ENCODE data around the gene SEMA4D. TPM values are rescaled to one million over a fixed set of nuclear protein-coding genes. Genes with fewer than 3 reads are reported as not detected.
A peak's percentile ranks its signal among the peaks of the same experiment; 100 is the strongest.

SEMA4D gene
- total RNA-seq, 1 donor from 2014 or later = 368 TPM

DNA sequence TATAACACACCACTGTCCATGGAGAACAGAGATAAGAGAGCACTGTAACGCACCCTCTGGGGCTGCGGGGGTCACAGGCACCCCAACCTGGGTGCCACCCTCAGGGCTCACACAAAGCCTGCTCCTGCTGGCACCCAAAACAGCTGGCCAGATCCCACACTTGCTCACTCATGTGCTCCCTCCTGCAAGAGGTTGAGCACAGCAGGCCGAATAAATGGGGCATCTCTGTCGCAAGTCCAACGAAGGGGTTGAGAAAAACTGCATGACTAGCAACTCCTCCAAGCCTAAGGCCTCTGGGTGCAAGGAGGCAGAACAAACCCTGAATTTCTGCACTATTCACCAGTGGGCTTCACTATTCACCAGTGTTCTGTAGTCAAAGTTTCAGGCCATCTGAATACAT is 99.3 kb downstream of the SEMA4D start:
- Mint-ChIP-seq H3K36me3 (ENCODE audit: low read depth) (peaks cover 79% of the 10 kb centered on the region), H3K27me3 (no peaks in the 10 kb centered on the region), H3K4me1 (peaks cover 11% of the 10 kb centered on the region), H3K9me3 (no peaks in the 10 kb centered on the region), H3K4me3 (no peak overlapping the region), H3K27ac (peak overlapping the region; percentile 37)
- intact Hi-C loops (cut with micrococcal nuclease) = no loop called here
- no peak for DNase-seq

DNA sequence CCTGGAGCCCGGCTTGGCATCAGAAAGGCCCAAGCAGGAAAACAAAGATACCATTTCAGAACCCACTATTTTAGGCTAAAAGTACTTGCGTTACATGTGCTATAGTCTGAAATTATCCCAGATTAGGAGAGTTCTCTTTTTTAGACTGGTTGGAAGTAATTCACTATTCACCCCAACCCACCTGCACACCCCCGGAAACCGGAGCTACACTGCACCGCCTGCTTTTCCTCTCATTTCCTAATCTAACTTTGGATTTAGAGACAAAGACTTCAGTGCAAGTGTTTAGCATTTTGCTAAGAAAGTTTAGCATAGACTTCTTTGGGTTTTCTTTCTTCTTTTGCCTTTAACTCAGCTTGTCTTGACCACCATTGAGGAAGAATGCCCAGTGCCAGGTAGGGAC is 100.4 kb downstream of the SEMA4D start:
- peaks cover 12% of the 10 kb centered on the region for H3K4me1 Mint-ChIP-seq
- DNase-seq = no peak
- no peak overlapping the region for H3K4me3 Mint-ChIP-seq
- H3K27me3 Mint-ChIP-seq = no peaks in the 10 kb centered on the region
- H3K27ac Mint-ChIP-seq = peak overlapping the region; percentile 44
- H3K36me3 Mint-ChIP-seq (ENCODE audit: low read depth) = peaks cover 84% of the 10 kb centered on the region
- H3K9me3 Mint-ChIP-seq = no peaks in the 10 kb centered on the region
- intact Hi-C loops (cut with micrococcal nuclease) = no loop called here

DNA sequence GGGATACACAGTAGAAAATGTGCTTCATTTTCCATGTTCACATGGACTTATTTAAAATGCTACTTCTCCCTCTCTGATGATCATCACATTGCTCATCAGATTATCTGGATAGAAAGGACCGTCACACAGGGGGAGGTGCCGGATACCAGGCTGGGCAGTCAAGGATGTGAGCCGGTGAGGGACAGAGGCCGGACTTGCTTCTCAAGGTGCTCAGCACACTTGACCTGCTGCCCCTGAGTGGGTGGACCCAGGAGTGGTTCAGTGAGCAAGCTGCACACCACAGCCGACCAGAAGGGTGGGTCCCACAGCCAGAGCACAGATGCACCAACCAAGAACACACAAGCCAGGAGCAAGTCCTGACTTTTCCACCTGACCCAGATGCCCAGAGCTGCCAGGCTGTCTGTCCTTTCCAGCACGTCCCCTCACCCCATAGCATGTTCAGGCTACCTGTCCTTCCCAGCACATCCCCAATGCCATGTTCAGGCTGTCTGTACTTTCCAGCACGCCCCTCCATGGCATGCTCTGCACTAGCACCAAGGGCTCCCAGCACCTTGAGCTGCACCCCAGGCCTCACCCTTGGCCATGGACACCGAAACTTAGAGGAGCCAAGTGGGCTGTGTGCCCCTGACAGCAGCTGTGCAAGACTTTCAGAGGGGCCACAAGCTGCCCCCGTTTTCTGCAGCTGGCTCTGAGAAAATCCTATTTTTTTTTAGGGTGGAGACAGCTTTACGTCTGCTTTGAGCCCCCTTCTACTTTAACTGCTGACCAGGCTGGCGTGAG is 101.8 kb downstream of the SEMA4D start:
- peaks cover 12% of the 10 kb centered on the region for H3K4me1 Mint-ChIP-seq
- H3K27me3 Mint-ChIP-seq = no peaks in the 10 kb centered on the region
- no peak overlapping the region for H3K4me3 Mint-ChIP-seq
- DNase-seq = no peak
- peaks cover 84% of the 10 kb centered on the region for H3K36me3 Mint-ChIP-seq (ENCODE audit: low read depth)
- intact Hi-C loops (cut with micrococcal nuclease) = no loop called here
- no peak overlapping the region for H3K27ac Mint-ChIP-seq
- H3K9me3 Mint-ChIP-seq = no peaks in the 10 kb centered on the region

DNA sequence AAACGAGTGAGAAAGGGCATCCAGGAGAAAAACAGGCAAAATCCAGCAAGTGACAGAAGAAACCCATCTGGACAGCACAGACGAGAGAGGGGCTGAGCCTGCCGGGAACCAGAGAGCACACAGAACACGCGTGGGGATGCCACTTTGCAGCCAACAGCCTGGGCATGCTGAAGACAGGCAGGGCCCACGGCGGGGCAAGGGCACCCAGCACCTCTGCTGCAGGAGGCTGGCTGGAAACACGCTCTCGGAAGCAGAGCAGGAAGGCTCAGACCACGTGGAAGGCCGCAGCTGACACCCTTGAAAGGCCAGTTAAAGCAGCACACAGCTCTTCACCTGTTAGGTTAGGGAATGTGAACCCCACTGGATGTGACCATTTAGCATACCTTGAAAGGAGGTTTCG is 103.5 kb downstream of the SEMA4D start:
- no peak for DNase-seq
- Mint-ChIP-seq H3K9me3 (no peaks in the 10 kb centered on the region), H3K36me3 (ENCODE audit: low read depth) (peaks cover 87% of the 10 kb centered on the region), H3K27me3 (no peaks in the 10 kb centered on the region), H3K4me3 (no peak overlapping the region), H3K27ac (peak overlapping the region; percentile 8), H3K4me1 (peaks cover 10% of the 10 kb centered on the region)
- intact Hi-C loops (cut with micrococcal nuclease) = no loop called here

DNA sequence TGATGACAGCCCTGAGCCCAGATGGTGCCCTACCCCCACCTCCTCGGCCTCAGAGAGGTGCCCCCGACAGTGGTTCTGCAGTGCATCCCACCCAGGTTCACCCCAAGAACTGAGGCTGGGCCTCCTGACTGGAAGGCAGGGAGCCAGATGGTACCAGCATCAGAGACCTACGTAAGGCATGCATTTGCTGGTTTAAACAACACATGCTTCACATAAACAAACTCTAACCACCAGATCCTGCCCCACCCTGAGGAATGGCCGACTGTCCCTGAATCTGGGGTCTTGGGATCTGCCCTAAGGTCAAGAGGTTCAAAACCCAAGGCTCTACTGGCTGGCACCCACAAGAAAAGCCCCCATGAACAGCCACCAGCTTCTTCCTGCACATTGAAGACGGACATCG is 106.3 kb downstream of the SEMA4D start:
- peak overlapping the region; percentile 43 for H3K27ac Mint-ChIP-seq

DNA sequence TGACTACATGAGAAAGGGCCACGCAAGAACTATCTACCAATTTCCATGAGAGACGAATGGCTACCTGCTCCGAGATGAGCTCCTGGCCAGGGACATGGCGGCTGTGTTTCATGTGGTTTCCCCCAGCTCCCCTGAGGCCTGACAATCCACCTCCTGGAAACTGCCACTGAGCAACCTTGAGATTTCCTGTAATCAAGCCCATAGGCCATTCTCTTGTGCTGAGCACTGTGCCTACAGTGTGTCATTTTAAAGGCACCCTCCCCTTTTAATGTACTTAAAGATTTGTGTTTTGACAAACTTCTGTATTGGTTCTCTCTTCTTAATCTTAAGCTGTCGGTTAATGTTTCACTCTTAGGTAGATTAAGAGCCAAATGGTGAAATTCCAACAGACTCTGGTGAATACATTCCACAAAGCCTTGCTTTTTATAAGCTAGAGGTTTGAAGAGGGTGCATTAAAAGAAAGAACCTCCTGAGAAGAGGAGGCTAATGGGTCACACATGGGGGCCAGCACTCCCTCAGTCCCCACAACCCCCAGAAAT is 107.3 kb downstream of the SEMA4D start:
- H3K4me3 Mint-ChIP-seq = no peak overlapping the region
- H3K27ac Mint-ChIP-seq = no peak overlapping the region
- H3K9me3 Mint-ChIP-seq = no peaks in the 10 kb centered on the region
- intact Hi-C loops (cut with micrococcal nuclease) = no loop called here
- no peaks in the 10 kb centered on the region for H3K27me3 Mint-ChIP-seq
- H3K36me3 Mint-ChIP-seq (ENCODE audit: low read depth) = peaks cover 85% of the 10 kb centered on the region
- no peak for DNase-seq
- H3K4me1 Mint-ChIP-seq = peaks cover 13% of the 10 kb centered on the region

More for the DNA sequence above, 106.3 kb downstream of the SEMA4D start:
- H3K4me3 Mint-ChIP-seq = no peak overlapping the region
- intact Hi-C loops (cut with micrococcal nuclease) = no loop called here
- peaks cover 10% of the 10 kb centered on the region for H3K4me1 Mint-ChIP-seq
- no peaks in the 10 kb centered on the region for H3K9me3 Mint-ChIP-seq
- peaks cover 83% of the 10 kb centered on the region for H3K36me3 Mint-ChIP-seq (ENCODE audit: low read depth)
- no peak for DNase-seq
- no peaks in the 10 kb centered on the region for H3K27me3 Mint-ChIP-seq

DNA sequence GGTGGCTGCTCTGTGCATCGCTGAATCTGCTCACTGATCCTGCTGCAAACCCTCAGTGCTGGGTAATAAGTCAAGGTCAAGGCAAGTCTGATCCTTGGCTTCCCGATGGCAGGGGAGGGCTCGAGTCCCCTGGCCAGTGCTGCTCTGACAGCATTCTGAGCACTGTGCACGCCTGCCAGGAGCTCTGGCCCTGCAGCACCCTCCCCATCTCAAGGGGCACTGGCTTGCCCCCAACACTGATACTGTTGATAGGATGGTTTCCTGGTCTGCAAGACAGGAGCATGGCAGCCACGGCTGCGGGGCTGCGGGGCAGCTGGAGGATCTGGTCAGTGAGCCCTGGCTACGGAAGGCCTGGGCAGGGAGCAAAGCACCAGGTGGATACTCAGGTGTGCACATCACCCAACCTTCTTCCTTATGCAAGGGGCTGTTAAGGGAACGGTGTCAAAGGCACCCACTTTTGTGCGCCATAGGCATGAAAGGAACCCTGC is 107.8 kb downstream of the SEMA4D start:
- Mint-ChIP-seq H3K9me3 (no peaks in the 10 kb centered on the region), H3K27me3 (no peaks in the 10 kb centered on the region), H3K36me3 (ENCODE audit: low read depth) (peaks cover 86% of the 10 kb centered on the region), H3K27ac (peak overlapping the region; percentile 25), H3K4me3 (no peak overlapping the region), H3K4me1 (peaks cover 13% of the 10 kb centered on the region)
- no peak for DNase-seq
- intact Hi-C loops (cut with micrococcal nuclease) = no loop called here

DNA sequence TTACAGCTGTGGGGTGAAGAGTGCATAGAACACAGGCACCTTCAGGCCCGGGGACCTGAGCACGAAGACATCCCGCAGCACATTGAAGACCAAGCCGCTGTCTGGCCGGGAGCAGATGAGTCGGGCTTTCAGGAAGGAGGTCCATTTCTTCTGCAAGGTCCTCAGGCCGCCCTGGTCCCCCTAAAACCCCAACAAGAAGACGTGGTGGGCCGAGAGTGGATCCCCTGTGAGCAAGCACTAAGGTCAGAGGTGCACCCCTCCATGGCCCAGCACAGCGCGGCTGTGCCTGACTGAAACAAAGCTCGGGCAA is 109.1 kb downstream of the SEMA4D start:
- Mint-ChIP-seq H3K4me3 (no peak overlapping the region), H3K9me3 (no peaks in the 10 kb centered on the region), H3K4me1 (peaks cover 12% of the 10 kb centered on the region), H3K27ac (no peak overlapping the region), H3K36me3 (ENCODE audit: low read depth) (peaks cover 82% of the 10 kb centered on the region), H3K27me3 (no peaks in the 10 kb centered on the region)
- intact Hi-C loops (cut with micrococcal nuclease) = no loop called here
- no peak for DNase-seq

DNA sequence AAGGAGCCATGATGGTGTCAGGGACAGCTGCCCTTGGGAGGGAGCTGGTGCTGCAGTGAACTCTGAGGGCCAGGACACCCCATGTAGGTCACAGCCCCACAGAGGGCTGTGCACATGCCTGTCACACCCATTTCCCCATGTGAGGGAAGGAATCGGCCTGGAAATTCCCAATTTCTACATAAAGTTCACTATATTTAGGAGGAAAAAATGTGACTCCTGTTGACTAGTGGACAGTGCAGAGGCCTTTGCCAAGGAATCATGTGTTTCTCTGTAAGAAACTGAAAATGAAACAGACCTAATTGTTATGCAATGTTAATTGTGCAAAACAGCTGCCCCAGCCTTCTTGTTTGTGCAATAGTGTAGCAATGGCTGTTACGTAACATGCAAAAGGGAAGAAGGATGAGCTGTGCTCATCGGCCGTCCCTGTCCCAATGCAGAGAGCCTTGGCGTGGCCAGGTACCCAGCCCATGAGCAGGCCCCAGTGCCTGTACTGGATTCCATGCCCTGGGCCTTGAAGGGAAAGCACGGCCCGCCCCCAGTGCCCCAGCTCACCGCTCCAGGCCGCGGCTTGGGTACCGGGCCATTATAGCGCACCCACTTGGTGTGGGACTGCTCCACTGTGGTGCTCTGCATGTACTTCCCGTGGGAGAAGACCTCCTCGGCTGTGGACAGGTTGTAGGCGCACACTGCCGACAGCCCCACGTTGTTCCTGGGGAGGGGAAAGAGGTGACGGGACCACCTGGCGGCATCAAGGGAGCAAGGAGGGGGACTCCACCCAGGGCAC is 109.6 kb downstream of the SEMA4D start:
- Mint-ChIP-seq H3K36me3 (ENCODE audit: low read depth) (peaks cover 80% of the 10 kb centered on the region), H3K4me1 (peaks cover 11% of the 10 kb centered on the region), H3K4me3 (no peak overlapping the region), H3K9me3 (no peaks in the 10 kb centered on the region), H3K27ac (peak overlapping the region; percentile 37), H3K27me3 (no peaks in the 10 kb centered on the region)
- intact Hi-C loops (cut with micrococcal nuclease) = no loop called here
- DNase-seq = no peak

DNA sequence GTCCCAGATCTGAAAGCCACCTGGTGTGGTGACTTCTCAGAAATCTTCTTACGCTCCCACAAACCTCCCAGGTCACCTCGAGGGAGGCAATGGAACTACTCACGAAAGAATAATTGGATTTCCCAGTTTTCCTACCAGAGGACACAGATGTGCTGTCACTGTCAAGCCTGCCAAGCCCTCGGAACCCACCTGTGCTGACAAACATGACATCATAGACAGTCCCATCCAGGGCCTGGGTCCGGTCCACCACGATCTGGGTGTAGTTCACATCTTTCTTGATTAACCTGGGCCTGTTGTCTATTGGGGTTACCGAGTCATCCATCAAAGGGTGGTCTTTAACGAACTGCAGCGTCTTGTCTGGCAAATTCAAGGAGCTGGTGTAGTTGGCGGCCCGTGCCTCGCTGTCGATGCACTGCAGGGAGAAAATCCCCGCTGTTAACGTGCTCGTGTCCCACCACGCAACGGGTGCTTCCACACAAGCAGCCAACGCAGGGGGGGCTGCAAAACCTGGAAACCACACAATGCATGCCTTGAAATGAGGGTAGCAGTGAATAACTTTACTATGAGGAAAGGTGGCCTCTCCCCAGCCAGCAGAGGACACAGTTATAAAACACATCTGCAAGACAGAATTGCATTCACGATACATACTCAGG is 110.6 kb downstream of the SEMA4D start:
- peaks cover 79% of the 10 kb centered on the region for H3K36me3 Mint-ChIP-seq (ENCODE audit: low read depth)
- H3K9me3 Mint-ChIP-seq = no peaks in the 10 kb centered on the region
- no peaks in the 10 kb centered on the region for H3K27me3 Mint-ChIP-seq
- H3K4me3 Mint-ChIP-seq = no peak overlapping the region
- H3K4me1 Mint-ChIP-seq = peaks cover 17% of the 10 kb centered on the region
- no peak for DNase-seq
- no peak overlapping the region for H3K27ac Mint-ChIP-seq
- intact Hi-C loops (cut with micrococcal nuclease) = no loop called here

DNA sequence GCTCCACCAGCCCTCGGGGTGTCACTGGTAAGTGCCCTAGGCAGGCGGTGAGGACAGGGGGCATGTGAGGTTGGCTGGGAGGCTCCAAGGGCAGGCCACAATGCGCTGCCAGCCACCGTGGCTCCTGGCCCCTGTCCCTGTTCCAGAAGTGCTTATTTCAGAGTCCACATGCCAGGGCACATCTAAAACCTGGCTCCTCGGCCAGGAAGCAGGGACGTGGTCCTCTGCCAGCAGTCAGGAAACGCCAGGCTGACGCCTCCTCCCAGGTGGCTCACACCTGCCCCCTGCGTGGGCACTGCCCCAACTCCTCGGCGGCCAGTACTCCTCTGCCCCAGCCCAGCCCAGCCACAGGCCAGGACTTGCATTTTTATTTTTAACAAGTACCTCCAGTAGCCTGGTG is 111.1 kb downstream of the SEMA4D start:
- intact Hi-C loops (cut with micrococcal nuclease) = no loop called here
- no peak for DNase-seq
- H3K4me3 Mint-ChIP-seq = no peak overlapping the region
- no peak overlapping the region for H3K27ac Mint-ChIP-seq
- no peaks in the 10 kb centered on the region for H3K27me3 Mint-ChIP-seq
- peaks cover 79% of the 10 kb centered on the region for H3K36me3 Mint-ChIP-seq (ENCODE audit: low read depth)
- no peaks in the 10 kb centered on the region for H3K9me3 Mint-ChIP-seq
- H3K4me1 Mint-ChIP-seq = peaks cover 20% of the 10 kb centered on the region

DNA sequence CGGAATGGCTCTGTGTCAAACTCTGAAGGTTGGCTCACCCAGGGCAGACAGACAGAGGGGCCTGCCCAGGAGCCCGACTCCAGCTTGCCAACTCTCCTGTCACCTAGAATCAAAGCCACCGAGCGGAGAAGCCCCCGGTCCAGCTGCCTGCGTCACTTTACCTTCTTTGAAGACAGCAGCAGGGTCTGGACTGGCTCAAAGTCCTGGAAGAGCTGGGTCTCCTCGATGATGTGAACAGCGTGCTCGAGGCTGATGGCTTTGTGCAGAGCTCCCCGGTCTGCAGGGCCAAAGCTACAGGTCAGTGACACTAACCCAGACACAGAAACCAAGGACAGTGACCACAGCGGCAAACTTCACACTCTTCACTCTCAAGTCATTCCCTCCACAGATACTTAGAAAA is 111.7 kb downstream of the SEMA4D start:
- Mint-ChIP-seq H3K27ac (peak overlapping the region; percentile 45), H3K27me3 (no peaks in the 10 kb centered on the region), H3K9me3 (no peaks in the 10 kb centered on the region), H3K36me3 (ENCODE audit: low read depth) (peaks cover 80% of the 10 kb centered on the region), H3K4me1 (peaks cover 24% of the 10 kb centered on the region), H3K4me3 (no peak overlapping the region)
- intact Hi-C loops (cut with micrococcal nuclease) = no loop called here
- no peak for DNase-seq

DNA sequence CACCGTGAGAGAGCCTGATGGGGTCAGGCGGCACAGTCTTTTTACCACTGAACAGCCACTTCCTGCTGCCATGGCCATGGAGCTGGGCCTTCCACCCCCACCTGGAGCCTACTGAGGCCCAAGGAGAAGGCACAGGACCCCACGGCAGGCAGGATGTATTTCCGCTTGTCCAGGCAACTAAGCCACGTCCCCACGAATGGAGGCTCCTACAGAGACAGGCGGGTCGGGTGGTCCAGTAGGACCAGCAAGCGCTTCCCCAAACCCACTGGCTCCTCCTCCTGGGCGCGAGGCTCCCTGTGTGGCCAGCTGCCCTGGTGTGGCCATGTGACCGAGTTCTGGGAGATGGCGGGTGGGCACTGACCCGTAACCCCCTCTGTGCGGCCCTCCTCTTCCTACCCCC is 113.1 kb downstream of the SEMA4D start:
- no peaks in the 10 kb centered on the region for H3K9me3 Mint-ChIP-seq
- peak overlapping the region; percentile 49 for H3K27ac Mint-ChIP-seq
- peaks cover 79% of the 10 kb centered on the region for H3K36me3 Mint-ChIP-seq (ENCODE audit: low read depth)
- peaks cover 30% of the 10 kb centered on the region for H3K4me1 Mint-ChIP-seq
- no peaks in the 10 kb centered on the region for H3K27me3 Mint-ChIP-seq
- intact Hi-C loops (cut with micrococcal nuclease) = no loop called here
- no peak overlapping the region for H3K4me3 Mint-ChIP-seq
- no peak for DNase-seq

Data from activated CD4-positive, alpha-beta T cell treated with anti-CD3 and anti-CD28 coated beads, Interleukin-2, amount 10 ng/mL, durations not matched to agents 24 days and 14 days (primary cell).